Neural crest cell (in vitro differentiated cells): ENCODE measurements around the gene SENP5. TPM values are rescaled to one million over a fixed set of nuclear protein-coding genes. Genes with fewer than 3 reads are reported as not detected.

Experiments
- DNase-seq: peaks from one replicate; pipeline ENCODE4 v3.0.0; 2021; ENCODE audit warnings: low read depth, mixed read lengths, low spot score
- H3K27ac Mint-ChIP-seq: one replicate; pipeline ENCODE4 v1.8.0; 2021; ENCODE audit warnings: mild to moderate bottlenecking, mixed read lengths; ENCODE audit not compliant: unreplicated experiment
- H3K27me3 Mint-ChIP-seq: 2 replicates; pipeline ENCODE4 v1.8.0; 2021; ENCODE audit warnings: low read depth, mild to moderate bottlenecking, mixed read lengths
- H3K36me3 Mint-ChIP-seq: 2 replicates; pipeline ENCODE4 v1.8.0; 2021; ENCODE audit warnings: low read depth, mild to moderate bottlenecking, mixed read lengths
- H3K4me1 Mint-ChIP-seq: 2 replicates; pipeline ENCODE4 v1.8.0; 2021; ENCODE audit warnings: mixed read lengths
- H3K4me3 Mint-ChIP-seq: one replicate; pipeline ENCODE4 v1.8.0; 2021; ENCODE audit warnings: mild to moderate bottlenecking, mixed read lengths
- H3K9me3 Mint-ChIP-seq: 2 replicates; pipeline ENCODE4 v1.8.0; 2021; ENCODE audit warnings: mixed read lengths
- total RNA-seq: library from RNA; stranded (reverse); gene quantifications from 2 replicates; pipeline ENCODE4 v1.2.1, GENCODE V29; 2021
- TF ChIP-seq, protein P1 (sequence below): fragments of 200-600 bp; sonication (generic); conservative IDR thresholded peaks from 2 replicates; pipeline ENCODE4 v1.5.0; 2021; ENCODE audit warnings: antibody characterized with exemption, mild to moderate bottlenecking

Gene SENP5
- total RNA-seq, 1 donor from 2014 or later, result 41.3 TPM

DNA sequence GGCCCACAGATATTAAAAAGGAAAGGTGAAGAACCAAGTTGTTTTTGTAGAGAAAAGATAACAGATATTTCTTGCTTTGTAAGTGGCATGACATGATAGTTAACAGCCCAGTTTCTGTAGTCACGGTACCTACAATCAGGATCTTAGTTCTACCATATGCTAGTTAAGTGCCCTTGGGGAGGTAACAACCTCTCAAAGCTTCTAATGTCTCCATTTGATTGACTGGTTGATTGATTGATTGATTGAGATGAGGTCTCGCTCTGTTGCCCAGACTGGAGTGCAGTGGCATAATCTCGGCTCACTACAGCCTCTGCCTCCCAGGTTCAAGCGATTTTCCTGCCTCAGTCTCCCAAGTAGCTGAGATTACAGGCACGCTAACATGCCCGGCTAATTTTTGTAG, 28.5 kb downstream of the SENP5 start:
- peaks cover 2% of the 10 kb centered on the region for H3K36me3 Mint-ChIP-seq
- no peaks in the 10 kb centered on the region for H3K9me3 Mint-ChIP-seq
- H3K27ac Mint-ChIP-seq, result peak overlapping the region; percentile 12
- TF ChIP-seq, protein P1, sequence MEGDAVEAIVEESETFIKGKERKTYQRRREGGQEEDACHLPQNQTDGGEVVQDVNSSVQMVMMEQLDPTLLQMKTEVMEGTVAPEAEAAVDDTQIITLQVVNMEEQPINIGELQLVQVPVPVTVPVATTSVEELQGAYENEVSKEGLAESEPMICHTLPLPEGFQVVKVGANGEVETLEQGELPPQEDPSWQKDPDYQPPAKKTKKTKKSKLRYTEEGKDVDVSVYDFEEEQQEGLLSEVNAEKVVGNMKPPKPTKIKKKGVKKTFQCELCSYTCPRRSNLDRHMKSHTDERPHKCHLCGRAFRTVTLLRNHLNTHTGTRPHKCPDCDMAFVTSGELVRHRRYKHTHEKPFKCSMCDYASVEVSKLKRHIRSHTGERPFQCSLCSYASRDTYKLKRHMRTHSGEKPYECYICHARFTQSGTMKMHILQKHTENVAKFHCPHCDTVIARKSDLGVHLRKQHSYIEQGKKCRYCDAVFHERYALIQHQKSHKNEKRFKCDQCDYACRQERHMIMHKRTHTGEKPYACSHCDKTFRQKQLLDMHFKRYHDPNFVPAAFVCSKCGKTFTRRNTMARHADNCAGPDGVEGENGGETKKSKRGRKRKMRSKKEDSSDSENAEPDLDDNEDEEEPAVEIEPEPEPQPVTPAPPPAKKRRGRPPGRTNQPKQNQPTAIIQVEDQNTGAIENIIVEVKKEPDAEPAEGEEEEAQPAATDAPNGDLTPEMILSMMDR, result no peak
- DNase-seq, result no peak
- H3K27me3 Mint-ChIP-seq, result no peaks in the 10 kb centered on the region
- no peak overlapping the region for H3K4me3 Mint-ChIP-seq
- no peaks in the 10 kb centered on the region for H3K4me1 Mint-ChIP-seq

DNA sequence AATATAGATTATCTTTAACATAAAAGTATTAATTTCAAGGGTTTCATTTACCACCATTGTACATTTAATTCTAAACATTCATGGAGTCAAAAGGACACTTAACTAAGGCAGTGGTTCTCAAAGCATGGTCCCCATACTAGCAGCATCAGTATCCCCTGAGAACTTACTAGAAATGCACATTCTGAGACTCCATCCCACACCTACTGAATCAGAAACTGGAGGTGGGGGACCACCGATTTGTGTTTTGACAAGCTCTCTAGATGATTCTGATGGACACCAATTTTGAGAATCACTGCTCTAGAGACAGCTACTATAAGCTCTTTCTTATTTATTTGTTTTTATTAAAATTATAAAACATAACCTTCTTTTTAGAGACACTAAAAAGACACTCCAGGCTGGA, 34.0 kb downstream of the SENP5 start:
- Mint-ChIP-seq H3K27ac (no peak overlapping the region), H3K27me3 (no peaks in the 10 kb centered on the region), H3K4me3 (no peak overlapping the region), H3K9me3 (no peaks in the 10 kb centered on the region), H3K4me1 (no peaks in the 10 kb centered on the region), H3K36me3 (peaks cover 18% of the 10 kb centered on the region)
- TF ChIP-seq, protein P1, result no peak
- no peak for DNase-seq

DNA sequence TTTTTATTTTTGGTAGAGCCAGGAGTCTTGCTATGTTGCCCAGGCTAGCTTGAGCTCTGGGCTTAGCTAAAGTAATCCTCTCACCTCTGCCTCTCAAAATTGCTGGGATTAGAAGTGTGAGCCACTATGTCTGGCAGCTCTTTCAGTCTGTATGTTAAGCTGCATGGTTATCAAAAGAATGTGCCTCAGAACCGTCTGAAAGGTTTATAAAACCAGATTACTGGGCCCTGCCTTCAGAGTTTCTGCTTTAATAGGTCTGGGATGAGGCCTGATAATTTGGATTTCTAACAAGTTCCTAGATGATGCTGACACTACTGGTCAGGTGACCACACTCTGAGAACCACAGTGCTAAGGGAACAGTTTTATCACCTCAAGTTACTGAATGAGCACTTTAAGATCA, 34.6 kb downstream of the SENP5 start:
- peaks cover 20% of the 10 kb centered on the region for H3K36me3 Mint-ChIP-seq
- no peak overlapping the region for H3K4me3 Mint-ChIP-seq
- no peak overlapping the region for H3K27ac Mint-ChIP-seq
- H3K27me3 Mint-ChIP-seq, result no peaks in the 10 kb centered on the region
- no peak for DNase-seq
- TF ChIP-seq, protein P1, result no peak
- no peaks in the 10 kb centered on the region for H3K4me1 Mint-ChIP-seq
- no peaks in the 10 kb centered on the region for H3K9me3 Mint-ChIP-seq

DNA sequence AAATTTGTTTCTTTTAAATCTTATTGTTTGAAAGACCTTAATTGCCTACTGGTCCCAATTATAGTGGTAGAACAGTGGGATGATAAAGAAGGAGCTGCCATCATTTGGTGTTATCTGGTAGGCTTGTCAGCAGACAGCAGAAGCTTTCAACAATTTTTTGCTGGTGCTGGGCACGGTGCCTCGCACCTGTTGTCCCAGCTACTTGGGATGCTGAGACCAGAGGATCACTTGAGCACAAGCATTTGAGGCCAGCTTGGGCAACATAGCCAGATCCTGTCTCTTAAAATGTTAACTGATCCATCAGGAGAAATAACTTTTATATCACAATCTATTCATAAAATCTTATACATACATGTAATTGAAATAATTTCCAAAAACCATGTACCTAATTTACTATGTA, 36.0 kb downstream of the SENP5 start:
- Mint-ChIP-seq H3K4me3 (no peak overlapping the region), H3K4me1 (no peaks in the 10 kb centered on the region), H3K27me3 (no peaks in the 10 kb centered on the region), H3K9me3 (no peaks in the 10 kb centered on the region), H3K27ac (no peak overlapping the region), H3K36me3 (peaks cover 25% of the 10 kb centered on the region)
- TF ChIP-seq, protein P1, result no peak
- DNase-seq, result no peak

DNA sequence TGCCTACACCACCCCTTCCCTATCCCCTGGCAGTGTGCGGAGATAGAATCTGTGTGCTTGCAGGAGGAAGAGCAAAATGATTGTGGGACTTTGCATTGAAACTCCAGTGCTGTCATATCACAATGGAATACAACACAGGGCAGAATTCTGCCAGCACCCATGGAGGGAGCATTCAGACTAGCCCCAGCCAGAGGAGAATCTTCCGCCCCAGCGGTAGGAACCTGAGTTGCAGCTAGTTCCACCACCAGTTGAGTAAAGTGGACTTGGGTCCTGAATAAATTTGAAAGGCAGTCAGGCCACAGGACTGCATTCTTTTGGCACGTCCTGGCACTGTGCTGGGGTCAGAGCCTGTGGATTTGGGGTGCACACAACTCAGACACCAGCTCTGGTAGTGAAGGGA, 47.1 kb downstream of the SENP5 start:
- no peaks in the 10 kb centered on the region for H3K9me3 Mint-ChIP-seq
- H3K4me3 Mint-ChIP-seq, result no peak overlapping the region
- H3K27me3 Mint-ChIP-seq, result no peaks in the 10 kb centered on the region
- no peak overlapping the region for H3K27ac Mint-ChIP-seq
- TF ChIP-seq, protein P1, result no peak
- H3K36me3 Mint-ChIP-seq, result peaks cover 41% of the 10 kb centered on the region
- no peak for DNase-seq
- H3K4me1 Mint-ChIP-seq, result no peaks in the 10 kb centered on the region

DNA sequence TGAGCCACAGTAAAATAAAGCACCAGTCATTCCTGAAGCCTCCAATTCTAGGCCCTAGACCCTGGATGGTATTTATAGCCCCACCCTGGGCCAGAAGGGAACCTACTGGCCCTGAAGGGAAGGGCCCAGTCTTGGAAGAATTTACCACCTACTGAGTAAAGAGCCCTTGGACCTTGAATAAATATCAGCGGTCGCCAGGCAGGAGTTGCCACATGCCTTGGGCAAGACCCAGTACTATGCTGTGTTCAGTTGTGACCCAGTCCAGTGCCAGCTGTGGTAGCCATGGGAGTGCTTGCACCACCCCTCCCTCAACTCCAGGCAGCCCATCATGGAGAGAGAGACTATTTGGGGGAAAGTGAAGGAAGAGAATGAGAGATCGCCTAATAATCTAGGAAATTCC, 47.7 kb downstream of the SENP5 start:
- H3K27me3 Mint-ChIP-seq, result no peaks in the 10 kb centered on the region
- no peaks in the 10 kb centered on the region for H3K9me3 Mint-ChIP-seq
- H3K27ac Mint-ChIP-seq, result no peak overlapping the region
- DNase-seq, result no peak
- peaks cover 39% of the 10 kb centered on the region for H3K36me3 Mint-ChIP-seq
- no peak overlapping the region for H3K4me3 Mint-ChIP-seq
- TF ChIP-seq, protein P1, result no peak
- H3K4me1 Mint-ChIP-seq, result no peaks in the 10 kb centered on the region
